CD4-positive, alpha-beta T cell treated with Interleukin-15 for 4 hours (primary cell): Measurements from ENCODE around the gene OR6N2.
A peak's percentile ranks its signal among the peaks of the same experiment; 100 is the strongest.

ENCODE experiments used
- DNase-seq: peaks from one replicate; pipeline ENCODE4 v3.0.0-alpha.2; 2020; ENCODE audit warnings: low spot score

OR6N2 gene, protein sequence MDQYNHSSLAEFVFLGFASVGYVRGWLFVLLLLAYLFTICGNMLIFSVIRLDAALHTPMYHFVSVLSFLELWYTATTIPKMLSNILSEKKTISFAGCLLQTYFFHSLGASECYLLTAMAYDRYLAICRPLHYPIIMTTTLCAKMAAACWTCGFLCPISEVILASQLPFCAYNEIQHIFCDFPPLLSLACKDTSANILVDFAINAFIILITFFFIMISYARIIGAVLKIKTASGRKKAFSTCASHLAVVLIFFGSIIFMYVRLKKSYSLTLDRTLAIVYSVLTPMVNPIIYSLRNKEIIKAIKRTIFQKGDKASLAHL

DNA sequence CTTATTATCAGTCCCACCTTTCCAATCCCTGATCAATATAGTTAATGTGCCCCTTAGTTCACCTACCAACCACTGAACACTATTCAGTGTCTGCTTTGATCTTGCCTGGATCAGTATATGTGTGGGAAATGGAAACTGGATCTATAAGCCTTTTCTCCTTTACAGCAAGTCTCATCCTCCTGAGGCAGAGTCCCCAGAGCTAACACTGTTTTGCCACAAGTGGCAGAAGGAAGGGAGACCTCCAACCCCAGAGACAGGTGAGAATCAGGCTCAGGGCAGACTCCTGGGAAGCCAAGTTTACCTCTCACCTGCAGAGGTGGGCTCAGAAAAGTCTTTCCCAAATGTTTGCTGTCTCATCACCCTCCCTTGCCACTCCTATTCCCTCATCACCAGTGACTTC, at the start of gene OR6N2:
Gene OR6N2 (minus strand): TSS at position 101 of the 400 bp plus-strand sequence. CDS start 3,569 bp downstream, outside the sequence.
- DNase-seq = no peak

DNA sequence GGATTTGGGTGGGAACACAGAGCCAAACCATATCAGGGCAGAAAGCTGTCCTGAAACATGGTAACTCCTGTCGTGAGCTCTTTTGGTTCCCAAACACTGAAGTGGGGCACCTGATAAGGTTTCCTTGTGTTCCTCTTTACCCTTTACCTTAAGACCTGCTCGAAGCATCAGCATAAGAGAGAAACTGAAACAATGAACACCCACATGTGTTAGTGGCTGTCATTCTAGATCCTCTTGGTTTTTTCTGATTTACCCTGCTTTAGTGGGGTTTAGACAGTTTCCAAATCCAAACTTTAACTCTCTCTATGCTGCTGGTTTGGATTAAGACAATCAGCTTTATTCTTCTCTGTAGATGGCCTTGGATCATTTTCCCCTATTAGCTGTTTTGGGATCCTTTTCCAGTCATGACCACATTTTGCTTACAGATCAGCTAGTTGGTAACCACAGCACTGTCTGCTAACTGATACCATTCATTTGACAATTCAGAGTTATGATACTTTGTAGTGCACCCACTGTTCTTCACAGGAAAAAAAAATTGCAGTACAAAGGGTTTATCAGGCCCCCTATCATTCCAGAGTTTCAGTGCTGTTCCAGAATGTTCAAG, 49.2 kb upstream of the OR6N2 start:
- no peak for DNase-seq

DNA sequence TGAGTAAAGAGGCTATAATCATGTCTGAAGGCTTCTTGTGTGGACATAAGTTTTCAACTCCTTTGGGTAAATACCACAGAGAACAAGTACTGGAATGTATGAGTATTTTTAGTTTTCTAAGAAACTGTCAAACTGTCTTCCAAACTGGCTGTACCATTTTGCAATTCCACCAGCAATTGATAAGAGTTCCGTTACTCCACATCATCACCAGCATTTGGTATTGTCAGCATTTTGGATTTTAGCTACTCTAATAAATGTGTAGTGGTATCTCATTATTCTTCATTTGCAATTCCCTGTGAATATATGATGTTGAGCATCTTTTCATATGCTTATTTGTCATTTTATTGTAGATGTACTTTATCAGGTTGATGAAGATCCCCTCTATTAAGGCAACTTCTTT, 40.7 kb upstream of the OR6N2 start:
- no peak for DNase-seq

DNA sequence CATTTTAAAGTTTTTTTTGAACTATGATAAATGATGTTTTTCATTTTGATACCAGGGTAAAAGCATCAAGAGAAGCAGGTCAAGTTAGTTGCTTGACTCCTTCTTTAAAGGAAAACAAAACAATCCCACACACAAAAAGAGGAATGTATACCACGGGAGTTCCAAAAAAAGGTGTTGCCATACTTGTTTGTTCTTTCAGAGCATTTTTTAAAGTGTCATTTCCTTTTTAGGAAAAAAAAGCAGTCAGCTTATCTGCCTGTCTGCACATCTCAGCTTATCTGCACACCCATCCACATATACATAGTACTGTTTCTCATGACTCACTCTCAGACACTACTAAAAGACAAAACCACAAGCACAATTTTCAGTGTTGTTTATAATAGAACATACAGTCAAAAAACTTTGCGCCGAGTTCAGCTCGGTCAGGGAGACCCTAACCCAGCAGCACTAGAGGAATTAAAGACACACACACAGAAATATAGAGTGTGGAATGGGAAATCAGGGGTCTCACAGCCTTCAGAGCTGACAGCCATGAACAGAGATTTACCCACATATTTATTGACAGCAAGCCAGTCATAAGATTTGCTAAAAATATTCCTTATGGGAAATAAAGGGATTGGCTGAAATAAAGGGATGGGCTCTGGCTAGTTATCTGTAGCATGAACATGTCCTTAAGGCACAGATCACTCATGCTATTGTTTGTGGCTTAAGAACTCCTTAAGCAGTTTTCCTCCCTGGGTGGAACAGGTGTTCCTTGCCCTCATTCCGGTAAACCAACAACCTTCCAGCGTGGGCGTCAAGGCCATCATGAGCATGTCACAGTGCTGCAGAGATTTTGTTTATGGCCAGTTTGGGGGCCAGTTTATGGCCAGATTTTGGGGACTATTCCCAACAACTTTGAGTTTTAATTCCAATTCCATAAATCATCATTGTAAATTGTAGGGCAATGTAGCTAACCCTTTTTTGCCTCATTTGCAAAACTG, 38.7 kb upstream of the OR6N2 start:
- peak; percentile 34 for DNase-seq

DNA sequence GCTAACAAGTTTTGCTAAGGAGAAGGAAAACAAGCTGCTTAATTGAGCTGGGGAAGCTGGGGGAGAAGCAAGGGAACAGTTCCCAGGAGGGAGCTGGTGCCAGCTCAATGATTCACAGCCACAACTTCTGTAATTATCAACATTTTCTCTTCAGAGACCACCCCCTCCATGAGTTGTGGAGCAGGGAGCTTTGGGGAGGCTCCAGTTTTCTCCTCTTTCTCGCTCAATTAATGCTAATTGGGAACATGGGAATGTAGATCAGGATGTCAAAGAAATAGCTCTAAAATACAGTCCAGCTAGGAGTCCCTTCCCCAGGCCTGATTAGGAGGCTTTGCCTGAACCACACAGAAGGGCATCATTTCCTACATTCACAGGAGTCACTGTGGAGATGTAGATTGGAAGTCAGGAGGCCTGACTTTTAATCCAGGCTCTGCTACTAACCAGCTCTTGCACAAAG, 38.0 kb upstream of the OR6N2 start:
- DNase-seq = no peak

DNA sequence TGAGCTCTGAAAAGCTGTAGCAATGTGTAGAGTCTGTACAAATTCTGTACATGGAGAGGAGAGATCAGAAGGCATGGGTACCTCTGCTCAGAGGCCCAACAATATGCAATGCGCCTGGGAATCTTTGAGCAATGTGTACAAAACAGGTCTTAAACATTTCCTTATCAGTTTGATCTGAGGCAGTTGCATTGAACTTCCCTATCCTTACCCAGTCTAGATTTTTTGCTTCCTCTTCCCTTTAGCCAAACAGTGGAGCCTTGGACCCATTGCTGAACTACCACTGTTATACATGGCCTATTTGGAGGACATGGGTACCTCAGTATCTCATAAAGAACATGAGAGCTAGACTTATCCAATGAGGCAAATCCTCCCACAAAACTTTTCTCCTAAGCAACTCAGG, 37.6 kb upstream of the OR6N2 start:
- no peak for DNase-seq

DNA sequence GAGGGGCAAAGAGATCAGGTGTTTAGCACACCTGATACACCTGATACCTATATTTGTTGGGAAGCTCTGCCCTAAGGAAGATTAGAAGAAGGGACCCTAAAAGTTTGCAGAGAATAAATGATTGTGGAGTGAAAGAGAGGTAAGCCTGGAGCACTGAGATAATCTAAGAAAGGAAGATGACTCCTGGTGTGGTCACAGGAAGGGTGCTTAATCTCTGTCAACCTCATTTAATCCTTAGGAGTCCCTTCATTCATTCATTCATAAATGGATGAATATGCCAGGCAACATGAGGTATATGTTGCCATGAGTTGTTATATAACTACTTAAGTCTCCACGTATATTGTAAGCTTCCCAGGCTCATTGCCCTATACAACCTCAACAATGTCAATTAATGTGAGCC, 34.0 kb upstream of the OR6N2 start:
- no peak for DNase-seq

DNA sequence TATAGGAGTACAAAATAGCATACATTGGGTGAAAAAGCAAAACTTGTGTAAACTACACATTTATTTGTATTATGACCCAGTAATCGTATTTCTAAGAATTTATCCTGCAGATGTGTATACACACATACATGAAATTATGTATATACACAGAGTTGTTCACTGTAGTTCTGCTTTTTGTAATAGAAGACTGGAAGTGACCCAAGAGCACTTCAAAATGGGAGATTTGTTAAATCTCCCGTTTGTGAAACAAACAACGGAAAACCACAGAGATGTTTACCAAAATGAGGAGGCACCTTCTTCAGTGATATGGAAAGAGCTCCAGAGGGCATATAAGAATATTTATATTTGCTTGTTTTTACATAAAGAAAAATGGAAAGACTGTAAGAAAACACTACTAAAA, 32.2 kb upstream of the OR6N2 start:
- DNase-seq = no peak

DNA sequence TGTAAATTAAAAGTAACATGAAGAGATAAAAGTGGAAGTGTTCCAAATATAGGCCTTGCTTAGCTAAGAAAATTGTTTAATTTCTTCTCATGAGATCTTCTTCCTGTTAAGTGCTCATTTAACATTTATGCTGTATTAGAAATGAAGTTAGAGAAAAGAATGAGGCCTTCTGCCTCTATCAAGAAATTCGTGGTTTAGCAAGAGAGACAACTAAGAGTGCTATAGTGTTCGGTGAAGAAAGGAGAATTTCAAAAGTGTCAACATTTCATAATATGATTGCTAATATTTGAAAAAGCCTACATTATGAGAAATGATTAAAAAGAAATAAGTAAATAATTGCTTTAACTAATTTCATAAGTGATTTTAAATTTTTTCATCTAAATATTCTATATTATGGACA, 31.3 kb upstream of the OR6N2 start:
- no peak for DNase-seq

DNA sequence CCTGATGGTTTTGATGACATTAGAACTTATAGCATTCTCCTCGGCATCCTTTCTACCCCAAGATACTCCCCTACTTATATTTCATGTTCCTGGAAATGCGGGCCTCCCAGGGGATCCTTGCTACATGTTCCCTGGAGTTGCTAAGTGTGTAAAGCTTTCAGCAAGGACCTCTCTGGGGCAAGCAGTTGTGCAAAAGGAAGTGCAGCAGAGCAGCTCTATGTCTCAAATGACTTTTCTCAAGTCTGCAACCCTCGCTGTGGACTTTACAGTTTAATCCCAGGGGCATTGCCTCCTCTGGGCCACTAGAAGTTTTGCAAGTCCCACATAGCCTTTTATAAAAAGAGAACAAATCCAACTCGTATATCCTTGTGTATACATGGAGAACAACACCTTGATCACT, 29.3 kb upstream of the OR6N2 start:
- no peak for DNase-seq

DNA sequence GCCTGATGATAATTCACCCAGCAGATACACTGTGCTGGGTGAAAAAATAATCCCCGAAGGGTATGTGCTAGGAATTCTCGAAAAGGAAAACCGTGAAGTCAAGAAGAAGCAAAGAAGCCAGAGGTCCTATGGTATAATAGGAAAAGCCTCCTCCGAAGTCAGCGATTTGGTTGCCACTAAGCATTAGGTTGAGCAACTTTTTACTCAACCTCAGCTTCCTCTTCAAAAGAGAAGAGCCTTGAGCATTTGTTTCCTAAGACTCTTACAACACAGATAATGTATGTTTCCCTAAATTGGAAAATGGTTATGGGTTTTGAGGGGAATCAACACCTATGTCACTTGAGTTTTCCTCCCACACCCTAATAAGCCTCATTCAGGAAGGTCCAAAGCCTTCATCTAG, 28.9 kb upstream of the OR6N2 start:
- DNase-seq = no peak

DNA sequence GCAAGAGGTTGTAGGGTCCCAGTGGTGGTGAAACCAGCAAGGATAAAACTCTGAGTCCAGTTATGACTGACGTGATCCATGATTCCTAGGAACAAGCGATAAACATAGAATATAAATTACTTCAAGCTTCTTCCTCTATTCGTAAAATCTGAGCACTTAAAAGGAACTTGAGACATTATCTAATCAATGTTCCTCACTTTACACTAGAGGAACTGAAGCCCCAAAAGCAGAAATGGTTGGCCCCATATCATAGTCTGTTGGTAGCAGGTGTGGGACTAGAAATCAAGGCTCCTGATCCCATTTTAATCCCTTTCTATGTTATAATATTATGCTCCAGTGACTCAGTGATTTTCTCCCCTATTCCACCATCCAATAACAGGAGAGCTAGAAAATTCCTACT, 28.3 kb upstream of the OR6N2 start:
- DNase-seq = no peak

DNA sequence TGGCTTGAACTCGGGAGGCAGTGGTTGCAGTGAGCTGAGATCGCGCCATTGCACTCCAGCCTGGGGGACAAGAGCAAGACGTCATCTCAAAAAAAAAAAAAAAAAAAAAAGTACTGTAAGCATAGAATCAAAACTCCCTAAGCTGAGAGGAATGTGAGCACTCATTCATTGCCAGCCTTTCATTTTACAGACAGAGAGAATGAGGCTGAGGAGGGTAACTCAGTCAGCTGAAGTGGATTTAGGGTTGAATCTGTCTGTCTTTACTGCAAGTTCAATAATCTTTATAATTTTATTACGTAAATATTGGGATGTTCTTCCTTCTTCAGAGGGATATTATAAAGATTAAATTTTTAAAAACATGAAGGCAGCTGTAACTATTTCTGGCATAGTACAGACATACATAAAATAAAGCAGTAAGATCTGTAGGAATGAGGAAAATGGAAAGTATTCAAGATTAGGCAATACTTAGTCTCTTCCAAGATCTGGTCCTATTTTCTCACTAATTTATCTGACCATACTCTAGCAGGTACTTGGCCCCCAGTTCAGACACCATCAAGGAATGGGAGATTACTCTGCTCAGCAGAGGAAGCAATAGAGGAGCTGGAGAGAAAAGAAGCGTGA, 26.0 kb upstream of the OR6N2 start:
- DNase-seq = no peak

DNA sequence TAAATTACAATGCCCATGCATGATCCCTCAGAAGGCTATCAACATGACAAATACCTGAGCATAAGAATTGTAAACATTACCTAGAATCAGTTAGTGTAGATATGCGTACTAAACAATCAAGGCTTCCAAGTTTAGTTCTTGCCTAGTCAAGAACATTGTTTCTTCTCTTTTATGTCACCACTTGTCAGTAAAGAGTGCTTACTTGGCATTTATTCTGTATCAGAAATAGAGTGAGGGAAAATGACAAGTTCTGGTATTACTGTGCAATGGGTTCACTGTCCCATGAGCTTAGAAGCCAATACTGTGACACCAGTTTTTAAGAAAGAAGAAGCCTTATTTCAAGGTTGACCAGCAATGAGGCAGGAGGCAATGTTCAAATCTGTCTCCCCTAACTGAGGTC, 22.7 kb upstream of the OR6N2 start:
- no peak for DNase-seq

DNA sequence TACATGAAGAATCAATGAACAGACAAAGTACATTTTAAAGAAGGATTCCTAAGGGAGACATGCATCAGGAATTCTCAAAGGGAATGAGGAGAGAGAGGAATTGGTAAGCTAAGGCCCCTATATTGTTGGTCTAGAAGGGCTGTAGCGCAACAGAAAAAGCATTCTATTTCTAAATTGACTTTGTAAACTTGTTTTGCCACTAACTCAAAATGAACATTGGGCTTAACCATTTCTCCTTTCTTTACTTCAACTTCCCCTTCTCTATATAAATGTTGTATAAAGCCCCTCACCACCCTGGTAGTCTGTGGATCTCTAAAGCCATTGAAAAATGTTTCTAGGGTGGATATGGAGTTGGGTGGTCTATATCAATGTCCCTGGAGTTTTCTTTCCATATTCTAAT, 20.4 kb upstream of the OR6N2 start:
- DNase-seq = no peak

DNA sequence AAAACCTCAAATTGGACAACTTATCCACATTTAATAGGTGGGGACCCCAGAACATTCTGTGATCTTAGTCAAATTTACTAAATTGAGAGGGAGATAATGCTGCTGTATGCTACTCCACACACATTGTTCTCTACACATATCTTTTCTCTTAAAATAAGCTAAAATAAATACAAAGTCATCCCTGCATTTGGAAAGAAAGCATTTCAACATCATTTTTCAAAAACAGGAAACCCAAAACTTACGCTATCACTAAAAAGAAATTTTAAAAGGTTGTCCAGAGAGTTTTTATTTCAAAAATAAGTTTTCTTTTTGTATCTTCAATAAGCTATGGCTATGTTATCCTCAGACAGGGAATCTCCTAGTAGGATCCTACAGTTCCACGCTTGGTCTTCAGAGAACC, 19.5 kb upstream of the OR6N2 start:
- no peak for DNase-seq

DNA sequence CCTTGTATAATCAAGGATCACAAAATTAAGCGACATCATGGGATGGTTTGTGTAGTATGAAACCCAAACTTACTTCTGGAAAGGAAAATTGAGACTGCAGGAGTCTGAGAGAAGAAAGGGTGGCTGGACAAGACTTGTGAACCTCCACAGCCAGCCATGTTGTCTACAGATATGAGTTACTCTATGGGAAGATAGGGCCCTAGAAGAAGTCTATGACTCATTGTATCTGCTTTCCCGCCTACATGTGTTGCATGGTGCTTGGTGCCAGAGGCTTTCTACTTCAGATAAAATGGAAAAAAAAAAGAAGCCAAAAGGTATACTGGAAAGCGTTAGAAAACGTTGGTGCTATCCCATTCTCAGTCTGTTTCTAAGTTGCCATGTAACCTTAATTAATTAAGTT, 18.7 kb upstream of the OR6N2 start:
- DNase-seq = no peak

DNA sequence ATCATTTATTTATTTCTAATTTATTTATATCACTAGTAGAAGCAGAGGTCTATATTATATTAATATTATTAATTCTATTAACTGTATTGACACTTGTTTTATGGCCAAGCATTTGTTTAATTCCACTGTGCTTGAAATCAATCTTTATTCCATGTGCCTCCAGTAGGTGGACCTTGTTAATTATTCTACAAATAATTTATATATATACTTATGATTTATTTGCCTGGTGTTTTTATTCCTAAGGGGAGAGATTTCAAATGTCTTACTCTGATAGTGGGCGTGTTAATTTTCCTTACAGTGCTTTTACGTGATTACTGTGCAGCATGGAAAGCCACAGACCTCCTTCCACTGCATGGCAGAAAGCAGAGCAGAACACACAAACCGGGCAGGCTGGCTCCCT, 17.5 kb upstream of the OR6N2 start:
- DNase-seq = no peak

DNA sequence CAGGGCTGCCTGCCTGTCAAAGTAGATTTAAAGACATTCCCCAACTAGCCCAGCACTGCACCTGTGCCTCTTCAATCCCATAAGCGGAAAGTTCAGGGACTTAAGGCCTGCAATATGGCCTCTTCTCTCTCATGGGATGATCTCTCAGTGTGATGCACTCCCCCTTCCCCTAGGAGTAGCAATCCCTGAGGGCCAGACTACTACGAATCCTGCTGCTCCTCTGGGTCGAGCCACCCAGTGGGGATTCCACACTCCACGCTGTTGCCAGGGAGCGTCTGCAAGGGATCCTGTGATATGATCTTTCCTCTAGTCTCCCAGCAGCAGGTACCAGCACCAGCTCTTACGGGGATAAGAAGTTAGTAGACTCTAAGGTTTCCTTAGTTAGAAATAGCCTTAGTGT, 13.2 kb upstream of the OR6N2 start:
- DNase-seq = no peak

DNA sequence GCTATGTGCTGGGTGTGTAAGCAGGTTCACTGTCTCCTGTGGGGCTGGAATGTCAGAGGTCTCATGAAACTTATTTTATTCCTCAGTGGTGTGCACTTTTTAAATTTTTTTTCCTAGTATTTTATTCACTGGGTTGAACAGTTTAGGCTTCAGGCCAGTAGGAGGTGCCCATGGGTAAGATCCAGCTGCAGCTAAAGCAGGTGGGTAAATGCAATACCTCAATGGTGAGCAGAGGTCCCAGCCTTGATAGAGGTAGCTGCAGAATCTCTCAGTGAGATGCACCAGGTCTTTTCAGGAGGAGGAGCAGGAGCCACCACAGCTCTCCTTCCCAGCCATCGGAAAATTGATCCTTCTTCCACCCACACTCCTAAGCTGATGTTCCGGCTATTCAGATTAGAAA, 12.6 kb upstream of the OR6N2 start:
- peak; percentile 42 for DNase-seq

DNA sequence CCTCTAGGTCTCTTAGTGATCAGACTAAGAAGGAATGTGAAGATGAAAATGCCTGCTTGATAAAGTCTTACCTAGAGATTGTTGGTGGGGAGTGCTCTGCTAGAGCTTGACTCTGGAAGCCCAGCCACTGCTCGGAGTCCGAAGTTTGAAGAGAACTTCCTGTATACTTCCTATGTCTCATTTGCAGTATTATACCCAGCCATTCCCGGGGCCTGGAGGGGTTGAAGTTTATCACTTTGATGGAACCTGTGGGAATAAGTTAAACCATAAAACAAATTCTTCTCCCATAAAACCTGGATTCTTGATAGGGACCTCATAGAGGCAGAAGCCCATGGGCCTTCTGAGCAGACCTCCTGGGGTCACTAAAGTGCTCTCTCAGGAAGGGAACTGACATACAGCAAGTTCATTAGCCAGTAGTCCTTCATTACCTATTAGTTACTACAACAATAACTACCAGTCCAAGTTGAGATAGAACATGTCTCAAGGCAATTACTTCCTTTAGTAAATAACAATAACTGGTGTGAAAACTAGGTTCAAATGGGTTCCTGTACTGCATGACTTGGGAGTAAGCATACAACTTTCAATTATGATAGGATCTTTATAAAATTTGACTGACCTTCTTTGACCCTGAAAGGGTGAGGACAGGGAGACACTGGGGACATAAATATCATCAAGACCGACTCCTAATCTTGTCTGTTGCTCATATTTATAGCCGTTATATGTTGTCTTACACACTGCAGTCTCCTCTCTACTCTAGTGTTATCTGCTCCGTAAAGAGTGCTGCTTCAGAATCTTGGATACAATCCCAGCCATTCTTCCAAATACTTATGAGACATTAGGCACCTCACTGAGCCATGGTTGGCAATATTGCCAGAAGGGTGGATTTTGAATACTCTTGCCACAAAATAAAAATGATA, 8.8 kb downstream of the OR6N2 start, which contains the start of gene OR6N1:
Gene OR6N1 (minus strand): TSS at position 246 of the 917 bp plus-strand sequence. CDS start 5,513 bp downstream, outside the sequence.
- DNase-seq = no peak
